ENCODE results near the gene CCDC9B. TPM values are rescaled to one million over a fixed set of nuclear protein-coding genes. Genes with fewer than 3 reads are reported as not detected.

CCDC9B gene
- total and polyA plus RNA-seq, 3 experiments from 2014 or later = 0.08 to 0.47 (median 0.39) TPM

DNA sequence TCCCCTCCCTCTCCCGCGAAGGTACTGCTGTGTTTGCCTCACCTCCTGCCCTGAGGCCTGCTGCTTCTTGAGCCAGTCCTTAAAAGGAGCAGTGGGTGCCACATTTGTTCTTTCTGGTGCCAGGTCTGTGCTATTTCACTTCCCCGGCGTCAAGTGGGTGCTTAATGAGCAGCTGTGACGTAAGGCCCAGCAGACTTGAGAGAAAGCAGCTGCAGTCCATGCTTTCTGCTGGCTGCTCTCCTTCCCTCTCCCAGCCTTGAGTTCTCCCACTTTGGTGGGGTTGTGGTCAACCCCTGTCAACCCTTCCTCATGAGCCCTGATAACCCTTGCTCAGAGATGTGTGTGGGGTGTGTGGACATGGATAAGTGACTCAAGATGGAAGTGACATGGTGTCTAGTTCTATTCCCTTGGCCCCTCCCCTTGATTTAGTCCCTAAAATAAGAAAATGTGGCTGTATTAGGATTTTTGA, 10.3 kb downstream of the CCDC9B start:
- H3K27me3 ChIP-seq (ENCODE audit: insufficient read depth, low read length, poor library complexity, severe bottlenecking) = no peaks in the 10 kb centered on the region
- no peak overlapping the region for H3K4me3 ChIP-seq (ENCODE audit: low read length)
- CTCF ChIA-PET = interaction anchor here (1.0 to 9.4 kb wide), 3 partner anchors 9 to 56 kb away, joined by 3 to 83 read pairs (median 23); partner anchors contain the start of gene CCDC9B
- Mint-ChIP-seq H3K27ac (no peak overlapping the region), H3K4me3 (no peak overlapping the region), H3K4me1 (peaks cover 6 to 16% (median 6%) of the 10 kb centered on the region in 3 donors), H3K9me3 (peaks cover 0 to 1% (median 0%) of the 10 kb centered on the region in 5 donors), H3K27me3 (no peaks in the 10 kb centered on the region), H3K36me3 (no peaks in the 10 kb centered on the region)
- peaks cover 17% of the 10 kb centered on the region for H3K4me1 ChIP-seq (ENCODE audit: insufficient read depth, low read length)
- H3K27ac ChIP-seq (ENCODE audit: low read depth, low read length) = peak overlapping the region; percentile 27
- H3K9me3 ChIP-seq (ENCODE audit: low read length) = no peaks in the 10 kb centered on the region
- no peaks in the 10 kb centered on the region for H3K36me3 ChIP-seq (ENCODE audit: insufficient read depth, low read length)
- DNase-seq = no peak
- POLR2A ChIA-PET = no interaction called here

DNA sequence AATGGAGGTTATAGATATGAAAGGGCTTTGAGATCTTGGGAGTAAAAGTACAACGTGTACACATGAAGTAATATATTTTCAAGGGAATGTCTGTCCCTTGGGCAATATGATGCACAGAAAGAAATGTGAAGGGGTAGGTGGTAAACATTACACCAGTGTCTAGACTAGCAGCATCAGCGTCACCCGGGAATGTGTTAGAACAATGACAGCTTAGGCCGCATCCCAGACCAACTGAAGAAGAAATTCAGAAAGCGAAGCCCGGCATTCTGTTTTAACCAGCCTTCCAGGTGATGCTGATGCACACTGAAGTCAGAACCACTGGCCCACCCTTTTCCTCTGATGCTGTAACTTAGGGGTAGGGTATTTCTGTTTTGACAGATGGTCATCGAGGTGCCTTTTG, 10.9 kb downstream of the CCDC9B start:
- no peaks in the 10 kb centered on the region for H3K9me3 ChIP-seq (ENCODE audit: low read length)
- no peaks in the 10 kb centered on the region for H3K36me3 ChIP-seq (ENCODE audit: insufficient read depth, low read length)
- no peak overlapping the region for H3K4me3 ChIP-seq (ENCODE audit: low read length)
- peaks cover 0 to 1% (median 0%) of the 10 kb centered on the region in 5 donors for H3K9me3 Mint-ChIP-seq
- H3K27ac ChIP-seq (ENCODE audit: low read depth, low read length) = no peak overlapping the region
- ChIA-PET POLR2A (no interaction called here), CTCF (interaction anchor here (1.0 to 9.4 kb wide), 2 partner anchors 9 to 55 kb away, joined by 3 to 83 read pairs; partner anchors contain the start of gene CCDC9B)
- no peaks in the 10 kb centered on the region for H3K27me3 Mint-ChIP-seq
- H3K27me3 ChIP-seq (ENCODE audit: insufficient read depth, low read length, poor library complexity, severe bottlenecking) = no peaks in the 10 kb centered on the region
- DNase-seq = no peak
- no peak overlapping the region for H3K4me3 Mint-ChIP-seq
- H3K36me3 Mint-ChIP-seq = no peaks in the 10 kb centered on the region
- peak overlapping the region in 2 of 8 donors; percentile 33 to 59 for H3K27ac Mint-ChIP-seq
- H3K4me1 Mint-ChIP-seq = peaks cover 11 to 22% (median 12%) of the 10 kb centered on the region in 3 donors
- H3K4me1 ChIP-seq (ENCODE audit: insufficient read depth, low read length) = peaks cover 21% of the 10 kb centered on the region

DNA sequence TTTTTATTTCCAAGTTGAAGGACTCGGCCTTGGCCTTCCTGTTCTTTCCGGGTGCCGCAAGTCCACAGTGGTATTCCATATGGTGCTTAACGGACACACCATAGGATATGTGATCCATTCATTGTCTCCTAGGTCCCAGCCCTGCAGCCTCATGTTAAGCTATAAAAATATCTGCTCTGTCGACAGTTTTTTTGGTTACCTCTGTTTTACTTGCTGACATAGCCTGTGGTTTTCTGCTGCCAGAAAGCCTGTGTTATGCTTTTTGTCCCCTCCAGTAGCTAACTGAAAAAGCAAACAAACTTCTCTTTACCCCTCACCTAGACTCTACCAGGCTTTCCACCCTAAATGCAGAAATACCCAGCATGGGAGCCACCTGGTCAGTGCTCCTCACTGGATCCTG, 12.0 kb downstream of the CCDC9B start:
- no peak for DNase-seq
- no peaks in the 10 kb centered on the region for H3K9me3 ChIP-seq (ENCODE audit: low read length)
- no peak overlapping the region for H3K4me3 ChIP-seq (ENCODE audit: low read length)
- no peaks in the 10 kb centered on the region for H3K36me3 ChIP-seq (ENCODE audit: insufficient read depth, low read length)
- H3K27me3 ChIP-seq (ENCODE audit: insufficient read depth, low read length, poor library complexity, severe bottlenecking) = no peaks in the 10 kb centered on the region
- Mint-ChIP-seq H3K4me1 (peaks cover 10 to 21% (median 13%) of the 10 kb centered on the region in 3 donors), H3K27me3 (no peaks in the 10 kb centered on the region), H3K27ac (peak overlapping the region in 2 of 8 donors; percentile 64), H3K4me3 (no peak overlapping the region), H3K36me3 (no peaks in the 10 kb centered on the region), H3K9me3 (peaks cover 0 to 1% (median 0%) of the 10 kb centered on the region in 5 donors)
- ChIA-PET POLR2A (interaction anchor here (0.8 kb wide), 1 partner anchor 45 kb away, joined by 3 read pairs; the partner anchor contains the start of gene ANKRD63), CTCF (interaction anchor here (1.3 to 9.4 kb wide), 5 partner anchors 9 to 54 kb away, joined by 4 to 83 read pairs (median 6); partner anchors contain the start of genes CCDC9B and PLCB2)
- no peak overlapping the region for H3K27ac ChIP-seq (ENCODE audit: low read depth, low read length)
- H3K4me1 ChIP-seq (ENCODE audit: insufficient read depth, low read length) = peaks cover 15% of the 10 kb centered on the region

DNA sequence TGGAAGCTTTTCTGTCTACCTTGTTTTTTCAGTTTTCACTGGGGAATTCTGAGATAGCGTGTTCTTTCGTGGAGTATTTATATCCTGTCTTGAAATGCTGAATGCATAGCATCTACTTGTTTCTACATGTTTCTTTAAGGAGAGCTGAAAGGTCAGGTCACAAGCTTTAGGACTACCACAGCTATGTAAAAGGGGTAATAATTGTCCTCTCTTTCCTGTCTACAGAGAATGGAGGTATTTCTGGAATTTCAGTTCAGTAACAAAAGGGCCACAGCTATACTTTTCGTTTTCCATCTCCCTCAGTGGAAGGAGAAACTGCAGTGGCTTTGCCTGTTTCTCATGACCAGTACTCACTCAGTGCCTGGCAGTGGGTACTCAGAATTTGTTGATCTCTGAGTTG, 12.6 kb downstream of the CCDC9B start:
- Histone ChIP-seq H3K36me3 (ENCODE audit: insufficient read depth, low read length) (no peaks in the 10 kb centered on the region), H3K4me3 (ENCODE audit: low read length) (no peak overlapping the region), H3K27ac (ENCODE audit: low read depth, low read length) (no peak overlapping the region), H3K27me3 (ENCODE audit: insufficient read depth, low read length, poor library complexity, severe bottlenecking) (no peaks in the 10 kb centered on the region), H3K9me3 (ENCODE audit: low read length) (no peaks in the 10 kb centered on the region), H3K4me1 (ENCODE audit: insufficient read depth, low read length) (peaks cover 12% of the 10 kb centered on the region)
- H3K9me3 Mint-ChIP-seq = peaks cover 0 to 1% (median 0%) of the 10 kb centered on the region in 5 donors
- H3K36me3 Mint-ChIP-seq = no peaks in the 10 kb centered on the region
- H3K4me1 Mint-ChIP-seq = peaks cover 11 to 21% (median 15%) of the 10 kb centered on the region in 3 donors
- peak overlapping the region in 1 of 7 donors; percentile 40 for H3K4me3 Mint-ChIP-seq
- POLR2A ChIA-PET = interaction anchor here (0.8 kb wide), 1 partner anchor 45 kb away, joined by 3 read pairs; the partner anchor contains the start of gene ANKRD63
- H3K27ac Mint-ChIP-seq = no peak overlapping the region
- H3K27me3 Mint-ChIP-seq = no peaks in the 10 kb centered on the region
- CTCF ChIA-PET = interaction anchor here (0.7 to 9.4 kb wide), 6 partner anchors 8 to 53 kb away, joined by 3 to 83 read pairs (median 6); partner anchors contain the start of genes ANKRD63, CCDC9B and PLCB2
- no peak for DNase-seq

DNA sequence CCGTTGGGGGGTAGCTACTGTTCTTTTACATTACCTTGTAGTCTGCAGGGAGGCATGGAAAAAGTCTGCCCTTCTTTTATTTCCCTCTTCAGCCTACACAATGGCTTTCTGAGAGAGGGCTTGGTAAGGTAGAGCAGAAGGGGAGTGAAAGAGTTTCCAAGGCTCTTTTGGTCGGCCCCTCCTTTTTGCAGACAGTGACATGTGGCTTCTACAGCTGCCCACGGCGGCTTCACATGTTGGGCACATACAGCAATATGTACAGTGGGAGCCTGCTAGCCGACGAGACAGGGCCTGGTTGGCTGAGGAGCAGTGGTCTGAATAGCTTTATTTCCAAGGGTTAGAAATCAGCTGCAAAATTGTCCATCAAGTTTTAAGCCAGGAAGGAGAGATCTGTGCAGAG, 13.3 kb downstream of the CCDC9B start:
- no peak overlapping the region for H3K27ac ChIP-seq (ENCODE audit: low read depth, low read length)
- H3K27ac Mint-ChIP-seq = no peak overlapping the region
- no peaks in the 10 kb centered on the region for H3K27me3 Mint-ChIP-seq
- H3K4me1 Mint-ChIP-seq = peaks cover 13 to 29% (median 18%) of the 10 kb centered on the region in 3 donors
- H3K4me1 ChIP-seq (ENCODE audit: insufficient read depth, low read length) = peaks cover 18% of the 10 kb centered on the region
- H3K36me3 Mint-ChIP-seq = no peaks in the 10 kb centered on the region
- no peak overlapping the region for H3K4me3 ChIP-seq (ENCODE audit: low read length)
- ChIA-PET POLR2A (no interaction called here), CTCF (interaction anchor here (1.3 to 9.4 kb wide), 5 partner anchors 12 to 53 kb away, joined by 4 to 83 read pairs (median 6); partner anchors contain the start of genes CCDC9B and PLCB2)
- H3K9me3 ChIP-seq (ENCODE audit: low read length) = no peaks in the 10 kb centered on the region
- no peak overlapping the region for H3K4me3 Mint-ChIP-seq
- no peak for DNase-seq
- H3K27me3 ChIP-seq (ENCODE audit: insufficient read depth, low read length, poor library complexity, severe bottlenecking) = no peaks in the 10 kb centered on the region
- H3K9me3 Mint-ChIP-seq = no peaks in the 10 kb centered on the region
- H3K36me3 ChIP-seq (ENCODE audit: insufficient read depth, low read length) = no peaks in the 10 kb centered on the region

DNA sequence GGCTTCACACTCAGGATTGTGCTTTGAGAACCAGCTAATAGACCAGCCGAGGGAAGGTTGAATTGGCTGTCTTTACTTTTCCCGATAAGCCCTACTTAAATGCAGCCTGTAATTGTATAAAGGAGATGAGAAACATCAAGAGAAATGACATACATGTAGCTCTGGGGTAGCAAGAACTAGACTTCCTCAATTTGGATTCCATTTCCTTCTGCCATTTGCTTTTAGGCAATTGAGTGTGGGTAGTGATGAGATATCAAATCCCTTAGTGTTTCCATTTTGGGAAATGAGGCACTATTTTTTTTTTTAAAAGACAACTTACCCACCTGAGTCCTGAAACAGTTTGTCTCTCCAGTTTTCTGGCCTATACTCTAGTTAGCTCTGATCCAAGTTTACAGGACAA, 15.0 kb downstream of the CCDC9B start:
- peaks cover 22 to 42% (median 28%) of the 10 kb centered on the region in 3 donors for H3K4me1 Mint-ChIP-seq
- no peak overlapping the region for H3K27ac ChIP-seq (ENCODE audit: low read depth, low read length)
- H3K36me3 ChIP-seq (ENCODE audit: insufficient read depth, low read length) = no peaks in the 10 kb centered on the region
- H3K36me3 Mint-ChIP-seq = no peaks in the 10 kb centered on the region
- no peak overlapping the region for H3K27ac Mint-ChIP-seq
- no peak overlapping the region for H3K4me3 ChIP-seq (ENCODE audit: low read length)
- POLR2A ChIA-PET = interaction anchor here (0.7 to 1.1 kb wide), 3 partner anchors 9 to 116 kb away, joined by 3 to 5 read pairs (median 3); partner anchors contain the start of gene BAHD1
- no peaks in the 10 kb centered on the region for H3K27me3 ChIP-seq (ENCODE audit: insufficient read depth, low read length, poor library complexity, severe bottlenecking)
- DNase-seq = no peak
- CTCF ChIA-PET = interaction anchor here (1.4 to 9.4 kb wide), 6 partner anchors 12 to 91 kb away, joined by 3 to 83 read pairs (median 7); partner anchors contain the start of genes CCDC9B and PLCB2
- H3K4me3 Mint-ChIP-seq = peak overlapping the region in 5 of 7 donors; percentile 22 to 89 (median 71)
- H3K27me3 Mint-ChIP-seq = no peaks in the 10 kb centered on the region
- no peaks in the 10 kb centered on the region for H3K9me3 ChIP-seq (ENCODE audit: low read length)
- H3K4me1 ChIP-seq (ENCODE audit: insufficient read depth, low read length) = peaks cover 23% of the 10 kb centered on the region
- no peaks in the 10 kb centered on the region for H3K9me3 Mint-ChIP-seq

DNA sequence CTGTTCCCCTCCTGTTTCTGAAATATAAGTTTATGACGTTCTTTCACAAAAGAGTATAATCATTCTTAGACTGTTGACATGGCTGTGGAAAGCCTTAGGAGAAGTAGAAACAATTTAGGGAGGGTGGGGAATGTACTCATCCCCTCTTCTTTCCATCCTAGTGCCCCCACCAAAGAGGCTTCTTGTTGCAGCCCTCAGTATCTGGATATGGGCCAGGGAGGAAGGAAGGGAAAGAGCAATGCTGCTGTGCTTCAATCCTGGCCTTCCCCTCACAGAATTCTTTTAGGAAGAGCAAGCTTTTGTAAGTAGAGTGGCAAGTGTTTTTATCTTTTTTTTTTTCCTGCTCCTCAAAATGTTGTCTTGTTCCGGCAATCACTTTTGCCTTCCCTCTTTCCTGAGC, 15.6 kb downstream of the CCDC9B start:
- ChIA-PET CTCF (interaction anchor here (0.9 to 9.4 kb wide), 7 partner anchors 10 to 92 kb away, joined by 3 to 83 read pairs (median 6); partner anchors contain the start of genes CCDC9B and PLCB2), POLR2A (interaction anchor here (0.8 to 1.1 kb wide), 3 partner anchors 10 to 116 kb away, joined by 3 to 5 read pairs (median 3); partner anchors contain the start of gene BAHD1)
- H3K4me1 Mint-ChIP-seq = peaks cover 22 to 42% (median 29%) of the 10 kb centered on the region in 3 donors
- H3K36me3 Mint-ChIP-seq = no peaks in the 10 kb centered on the region
- H3K4me1 ChIP-seq (ENCODE audit: insufficient read depth, low read length) = peaks cover 23% of the 10 kb centered on the region
- H3K27me3 ChIP-seq (ENCODE audit: insufficient read depth, low read length, poor library complexity, severe bottlenecking) = no peaks in the 10 kb centered on the region
- H3K4me3 Mint-ChIP-seq = peak overlapping the region; percentile 79 to 90 (median 85)
- no peaks in the 10 kb centered on the region for H3K9me3 ChIP-seq (ENCODE audit: low read length)
- H3K27ac ChIP-seq (ENCODE audit: low read depth, low read length) = no peak overlapping the region
- H3K27ac Mint-ChIP-seq = peak overlapping the region in 3 of 8 donors; percentile 51 to 81 (median 57)
- no peaks in the 10 kb centered on the region for H3K9me3 Mint-ChIP-seq
- no peaks in the 10 kb centered on the region for H3K27me3 Mint-ChIP-seq
- no peak overlapping the region for H3K4me3 ChIP-seq (ENCODE audit: low read length)
- no peak for DNase-seq
- no peaks in the 10 kb centered on the region for H3K36me3 ChIP-seq (ENCODE audit: insufficient read depth, low read length)
